Fibroblast of lung (primary cell): ENCODE measurements around the gene CTTNBP2NL.

ENCODE experiments used
- EZH2 ChIP-seq: IDR thresholded peaks from 2 replicates; pipeline ENCODE4 v1.5.1; 2012; ENCODE audit warnings: low read length, control low read depth, mild to moderate bottlenecking; ENCODE audit errors: missing control alignments
- TF ChIP-seq, protein P1 (sequence below), 2 donors: IDR thresholded peaks in 1 of 2; conservative IDR thresholded peaks in 1 of 2; 1 replicate in 1 of 2; 2 replicates in 1 of 2; pipeline ENCODE4 v1.5.1; 2011 to 2012; ENCODE audit warnings: low read length in 2 of 2, control low read depth in 1 of 2, inconsistent platforms in 1 of 2, low read depth in 1 of 2, mild to moderate bottlenecking in 1 of 2

DNA sequence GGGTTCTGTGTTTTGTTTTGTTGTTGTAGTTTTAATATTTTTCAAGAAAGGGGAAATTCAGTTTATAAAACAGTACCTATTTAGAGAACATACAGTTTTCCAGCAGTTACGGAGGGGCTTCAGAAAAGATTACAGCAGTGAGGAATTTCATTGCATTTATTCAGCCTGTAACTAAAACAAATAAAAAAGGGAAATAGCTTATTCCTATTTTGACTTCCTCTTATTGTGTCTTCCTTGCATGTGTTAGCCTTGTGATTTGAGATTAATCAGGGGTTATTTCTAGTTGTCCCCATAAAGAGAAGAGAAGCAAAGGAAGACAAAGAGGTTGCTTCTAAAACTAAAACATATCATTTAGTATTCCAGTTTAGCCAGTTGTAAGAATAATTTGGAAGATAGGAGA, 35.0 kb downstream of the CTTNBP2NL start:
- TF ChIP-seq, protein P1, sequence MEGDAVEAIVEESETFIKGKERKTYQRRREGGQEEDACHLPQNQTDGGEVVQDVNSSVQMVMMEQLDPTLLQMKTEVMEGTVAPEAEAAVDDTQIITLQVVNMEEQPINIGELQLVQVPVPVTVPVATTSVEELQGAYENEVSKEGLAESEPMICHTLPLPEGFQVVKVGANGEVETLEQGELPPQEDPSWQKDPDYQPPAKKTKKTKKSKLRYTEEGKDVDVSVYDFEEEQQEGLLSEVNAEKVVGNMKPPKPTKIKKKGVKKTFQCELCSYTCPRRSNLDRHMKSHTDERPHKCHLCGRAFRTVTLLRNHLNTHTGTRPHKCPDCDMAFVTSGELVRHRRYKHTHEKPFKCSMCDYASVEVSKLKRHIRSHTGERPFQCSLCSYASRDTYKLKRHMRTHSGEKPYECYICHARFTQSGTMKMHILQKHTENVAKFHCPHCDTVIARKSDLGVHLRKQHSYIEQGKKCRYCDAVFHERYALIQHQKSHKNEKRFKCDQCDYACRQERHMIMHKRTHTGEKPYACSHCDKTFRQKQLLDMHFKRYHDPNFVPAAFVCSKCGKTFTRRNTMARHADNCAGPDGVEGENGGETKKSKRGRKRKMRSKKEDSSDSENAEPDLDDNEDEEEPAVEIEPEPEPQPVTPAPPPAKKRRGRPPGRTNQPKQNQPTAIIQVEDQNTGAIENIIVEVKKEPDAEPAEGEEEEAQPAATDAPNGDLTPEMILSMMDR (conservative IDR thresholded peaks at IDR 0.05 in 1 of 2, IDR thresholded peaks at IDR 0.05 in 1 of 2; ENCODE audit: low read depth in 1 of 2, low read length in 2 of 2): no peak
- TF ChIP-seq EZH2: no peak
